ENCODE results near the gene NIT1.

DNA sequence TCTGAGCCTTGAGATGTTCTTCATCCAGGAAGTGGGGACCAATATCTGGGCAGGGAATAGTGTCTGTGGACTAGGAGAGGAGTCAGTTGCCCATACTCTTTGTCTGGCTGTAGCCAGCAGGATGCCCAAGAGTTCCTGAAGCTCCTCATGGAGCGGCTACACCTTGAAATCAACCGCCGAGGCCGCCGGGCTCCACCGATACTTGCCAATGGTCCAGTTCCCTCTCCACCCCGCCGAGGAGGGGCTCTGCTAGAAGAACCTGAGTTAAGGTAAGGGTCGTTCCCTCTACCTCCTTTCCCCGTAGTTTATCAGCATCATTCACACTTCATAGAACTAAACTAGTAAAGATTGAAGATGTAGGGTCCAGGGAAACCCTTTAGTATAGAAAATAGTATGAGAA lies 44.9 kb downstream of the NIT1 start:
- TF ChIP-seq CCAR2 (optimal IDR thresholded peaks at IDR 0.05; ENCODE audit: low read depth, low read length) = no peak
- TF ChIP-seq HDAC6 (IDR thresholded peaks at IDR 0.05; ENCODE audit: low read depth, low read length) = no peak
- TF ChIP-seq GTF3A (CRISPR knock-in tag; conservative IDR thresholded peaks at IDR 0.05) = no peak
- TF ChIP-seq ZC3H4 (CRISPR knock-in tag; IDR thresholded peaks at IDR 0.05; ENCODE audit: borderline replicate concordance) = no peak
- TF ChIP-seq, protein P1, sequence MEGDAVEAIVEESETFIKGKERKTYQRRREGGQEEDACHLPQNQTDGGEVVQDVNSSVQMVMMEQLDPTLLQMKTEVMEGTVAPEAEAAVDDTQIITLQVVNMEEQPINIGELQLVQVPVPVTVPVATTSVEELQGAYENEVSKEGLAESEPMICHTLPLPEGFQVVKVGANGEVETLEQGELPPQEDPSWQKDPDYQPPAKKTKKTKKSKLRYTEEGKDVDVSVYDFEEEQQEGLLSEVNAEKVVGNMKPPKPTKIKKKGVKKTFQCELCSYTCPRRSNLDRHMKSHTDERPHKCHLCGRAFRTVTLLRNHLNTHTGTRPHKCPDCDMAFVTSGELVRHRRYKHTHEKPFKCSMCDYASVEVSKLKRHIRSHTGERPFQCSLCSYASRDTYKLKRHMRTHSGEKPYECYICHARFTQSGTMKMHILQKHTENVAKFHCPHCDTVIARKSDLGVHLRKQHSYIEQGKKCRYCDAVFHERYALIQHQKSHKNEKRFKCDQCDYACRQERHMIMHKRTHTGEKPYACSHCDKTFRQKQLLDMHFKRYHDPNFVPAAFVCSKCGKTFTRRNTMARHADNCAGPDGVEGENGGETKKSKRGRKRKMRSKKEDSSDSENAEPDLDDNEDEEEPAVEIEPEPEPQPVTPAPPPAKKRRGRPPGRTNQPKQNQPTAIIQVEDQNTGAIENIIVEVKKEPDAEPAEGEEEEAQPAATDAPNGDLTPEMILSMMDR (CRISPR knock-in tag; IDR thresholded peaks at IDR 0.05) = no peak
